AML-193 (cell line): ENCODE measurements around the gene KIAA0408.

Experiments used
- DNase-seq, 2 experiments: peaks; one replicate each; lab custom pipeline; 2025; lab: John Stamatoyannopoulos, UW

Gene KIAA0408

DNA sequence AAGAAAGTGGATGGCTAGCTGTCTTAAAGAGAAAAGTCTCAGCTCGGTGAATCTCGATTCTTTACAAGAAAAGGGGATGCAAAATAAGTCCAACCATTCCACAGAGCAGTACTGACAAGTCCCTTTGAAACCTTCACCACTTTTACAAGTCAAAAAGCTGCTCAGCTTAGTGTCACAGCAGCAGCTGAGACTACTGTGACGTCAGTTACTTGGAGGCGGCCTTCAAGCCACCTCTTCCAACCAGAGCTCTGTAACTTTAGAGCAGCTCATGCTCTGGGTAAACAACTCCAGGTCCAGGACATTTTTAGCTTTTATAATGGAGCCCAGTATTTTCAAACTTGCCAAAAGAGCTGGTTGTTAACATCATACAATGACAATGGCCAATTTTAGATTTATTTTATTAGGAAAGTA lies at the start of gene KIAA0408:
KIAA0408 (minus strand) TSS at position 159 of the 411 bp plus-strand sequence. CDS start 5,408 bp downstream, outside the sequence.
- DNase-seq, result no peak

DNA sequence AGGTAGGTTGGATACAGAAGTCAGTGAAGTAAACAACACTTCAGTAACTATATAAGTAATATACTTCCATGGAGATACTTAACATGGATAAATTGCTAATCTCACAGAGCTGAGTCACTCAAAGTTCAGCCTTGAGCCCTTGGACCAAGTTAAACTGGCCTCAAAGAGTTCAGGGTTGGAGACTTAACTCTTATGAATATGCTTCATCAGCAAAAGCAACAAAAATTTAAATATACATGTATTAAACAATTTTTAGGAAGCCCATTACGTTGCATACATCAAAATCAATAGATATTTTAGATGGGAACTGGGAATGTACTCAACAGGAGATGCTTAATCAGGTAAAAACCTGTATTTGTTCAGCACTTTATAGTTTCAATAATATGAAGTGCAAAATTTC lies 47.7 kb upstream of the KIAA0408 start:
- DNase-seq, result no peak

DNA sequence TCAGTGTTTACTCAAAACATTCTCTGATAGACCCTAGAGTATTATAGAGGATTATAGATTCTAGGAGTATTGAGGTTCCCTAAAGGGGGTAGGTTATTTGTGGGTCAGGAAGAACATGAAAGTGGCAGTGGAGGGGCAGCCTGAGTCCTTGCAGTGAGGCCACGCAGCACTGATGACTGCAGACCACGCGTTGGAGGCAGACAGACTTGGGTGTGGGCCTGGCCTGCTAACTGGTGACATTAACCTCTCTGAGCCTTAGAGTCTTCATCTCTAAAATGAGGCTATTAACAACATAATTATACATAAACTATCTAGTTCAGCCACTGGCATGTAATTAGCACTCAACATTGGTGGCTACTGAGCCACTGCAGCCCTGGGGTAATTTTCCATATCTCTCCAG lies 43.8 kb upstream of the KIAA0408 start:
- DNase-seq, result no peak

- no peak for DNase-seq
Observed at GRCh38 chr6:127497410-127497809, 38.2 kb upstream of the KIAA0408 start.

DNA sequence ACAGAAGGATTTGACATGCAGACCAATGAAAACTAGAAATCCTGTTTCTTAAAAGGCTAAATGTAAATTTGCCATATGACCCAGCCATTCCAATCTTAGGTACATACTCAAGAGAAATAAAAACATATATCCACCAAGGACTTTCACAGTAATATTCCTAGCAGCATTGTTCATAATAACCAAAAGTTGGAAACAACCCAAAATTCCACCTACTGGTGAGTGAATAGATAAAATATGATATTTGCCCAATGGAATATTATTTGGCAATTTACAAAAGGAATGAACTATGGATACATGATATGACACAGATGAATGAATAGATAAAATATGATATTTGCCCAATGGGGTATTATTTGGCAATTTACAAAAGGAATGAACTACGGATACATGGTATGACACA lies 37.3 kb upstream of the KIAA0408 start:
- DNase-seq, result no peak

GRCh38 chr6:127494240-127494767 lies 35.1 kb upstream of the KIAA0408 start:
- no peak for DNase-seq

GRCh38 chr6:127489248-127489647 lies 30.1 kb upstream of the KIAA0408 start:
- DNase-seq, result no peak

DNA sequence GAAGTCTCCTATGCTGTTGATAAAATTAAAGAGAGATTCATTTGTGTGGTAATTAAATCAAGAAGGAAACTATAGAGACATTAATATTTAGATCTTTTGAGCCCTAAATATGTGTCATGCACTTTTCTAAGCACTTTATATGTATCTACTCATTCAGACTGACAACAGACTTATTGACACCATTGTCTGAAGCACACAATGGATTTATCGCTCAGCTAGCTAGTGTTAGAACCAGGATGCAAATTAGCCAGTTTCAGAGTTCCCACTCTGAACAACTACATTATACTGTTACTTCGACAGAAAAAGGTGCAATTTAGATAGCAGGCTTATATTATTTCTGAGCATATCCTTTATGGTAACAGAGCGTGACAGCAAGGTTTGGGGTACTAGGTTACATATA lies 27.7 kb upstream of the KIAA0408 start:
- no peak for DNase-seq

GRCh38 chr6:127484212-127484863 lies 25.1 kb upstream of the KIAA0408 start:
- DNase-seq, result peak; percentile 49 to 63

GRCh38 chr6:127483399-127484055 lies 24.3 kb upstream of the KIAA0408 start:
- no peak for DNase-seq

- DNase-seq, result no peak
Observed at GRCh38 chr6:127482325-127482724, 23.1 kb upstream of the KIAA0408 start.

- no peak for DNase-seq
Observed at GRCh38 chr6:127481628-127482027, 22.4 kb upstream of the KIAA0408 start.

DNA sequence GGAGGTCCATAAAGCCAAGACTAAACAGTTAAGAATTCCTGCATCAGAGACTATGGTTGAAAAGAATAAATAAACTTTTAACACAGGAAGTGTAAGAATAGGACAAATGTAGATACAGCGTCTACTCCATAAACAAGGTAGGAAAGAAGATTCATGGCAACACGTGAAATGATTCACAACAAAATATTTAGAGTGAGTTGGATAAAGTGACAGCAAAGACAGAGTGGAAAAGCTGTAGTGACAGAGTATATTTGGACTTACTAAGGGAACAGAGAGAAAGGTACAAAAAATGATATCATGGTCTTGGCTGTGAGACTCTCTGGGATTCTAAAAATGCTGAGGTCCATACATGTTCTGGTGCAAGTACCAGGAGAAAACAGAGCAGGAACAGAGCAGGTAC lies 21.9 kb upstream of the KIAA0408 start:
- DNase-seq, result no peak

DNA sequence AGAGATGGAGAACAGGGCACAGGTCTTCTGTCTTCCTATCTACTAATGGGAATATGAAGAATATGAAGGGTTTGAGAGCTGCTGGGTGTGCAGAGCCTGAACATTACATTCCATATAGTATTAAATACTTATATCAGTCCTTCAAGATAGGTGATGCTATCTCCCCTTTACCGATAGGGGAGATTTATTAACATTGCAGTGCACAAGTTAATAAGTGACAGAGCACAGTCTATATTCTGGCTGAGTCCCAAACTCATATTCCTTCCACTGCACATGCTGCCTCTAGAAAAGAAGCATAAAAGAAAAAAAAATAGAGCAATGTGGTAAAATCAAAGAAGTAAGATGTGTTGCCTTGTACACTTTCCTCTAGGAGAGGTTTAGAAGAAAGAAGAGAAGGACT lies 18.5 kb upstream of the KIAA0408 start:
- DNase-seq, result no peak

DNA sequence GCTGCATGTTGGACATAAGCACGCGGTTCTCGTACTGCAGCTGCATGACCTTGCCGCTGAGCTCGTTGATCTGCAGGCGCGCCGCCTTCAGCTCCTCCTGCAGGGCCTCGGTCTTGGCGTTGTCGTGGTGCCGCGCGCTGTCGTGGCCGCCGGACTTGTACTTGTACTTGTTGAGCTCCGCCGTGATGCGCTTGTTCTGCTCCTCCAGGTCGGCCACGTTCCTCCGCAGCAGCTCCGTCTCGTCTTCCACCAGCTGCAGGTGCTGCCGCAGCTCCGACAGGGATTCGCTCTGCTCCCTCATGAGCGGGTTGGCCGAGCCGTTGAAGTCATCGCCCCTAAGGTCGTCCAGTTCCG lies 16.6 kb upstream of the KIAA0408 start:
- DNase-seq, result no peak

DNA sequence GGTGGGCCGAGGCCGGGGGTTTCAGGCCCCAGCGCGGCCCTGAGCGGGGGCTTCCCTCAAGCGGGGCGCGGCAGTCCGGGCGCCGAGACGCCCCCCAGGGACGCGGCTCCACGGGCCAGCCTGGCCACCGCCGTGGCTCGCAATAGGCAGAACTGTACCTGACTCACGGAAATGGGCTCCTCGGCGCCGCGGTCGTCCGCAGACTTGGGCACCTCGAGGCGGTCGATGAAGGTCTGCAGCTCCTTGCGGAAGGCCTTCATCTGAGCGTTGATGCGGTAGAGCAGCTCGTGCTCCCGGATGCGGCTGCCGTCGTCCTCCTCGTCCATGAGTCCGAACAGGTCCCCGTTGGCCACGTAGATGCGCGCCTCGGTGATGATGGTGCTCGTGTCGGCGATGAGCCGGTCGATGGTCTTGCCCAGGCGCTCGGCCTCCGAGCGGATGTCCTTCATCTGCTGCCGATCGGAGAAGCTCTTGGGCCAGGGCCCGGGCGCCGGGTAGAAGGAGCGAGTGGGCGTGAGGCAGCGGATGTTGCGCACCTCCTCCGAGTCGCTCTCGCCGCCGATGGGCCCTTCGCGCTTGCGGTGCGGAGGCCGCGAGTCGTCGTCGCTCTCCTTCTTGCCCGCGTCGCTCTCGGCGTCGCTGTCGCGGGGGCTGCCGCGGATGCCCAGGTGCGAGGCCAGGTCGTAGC lies 16.1 kb upstream of the KIAA0408 start:
- DNase-seq, result no peak

- DNase-seq, result no peak
Observed at GRCh38 chr6:127471379-127472255, 12.4 kb upstream of the KIAA0408 start.

GRCh38 chr6:127468936-127469335 lies 9.7 kb upstream of the KIAA0408 start:
- no peak for DNase-seq

DNA sequence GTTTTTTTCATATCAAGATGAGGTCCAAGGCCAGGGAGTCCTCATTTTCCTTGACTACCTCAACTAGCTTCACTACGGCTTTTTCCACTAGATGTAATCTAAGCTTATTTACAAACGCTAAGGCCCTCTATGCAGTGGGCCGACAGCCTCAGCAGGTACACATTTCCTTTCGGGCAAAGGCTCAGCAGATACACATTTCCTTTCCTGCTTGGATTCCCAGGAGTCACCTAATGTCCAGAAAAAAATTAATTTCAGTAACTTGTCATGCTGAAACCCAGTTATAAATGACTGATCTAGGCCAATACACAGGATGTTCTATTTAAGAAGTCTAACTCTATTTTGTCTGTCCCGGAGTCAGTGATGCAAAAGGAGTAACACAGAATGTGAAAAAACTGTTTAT lies 7.2 kb upstream of the KIAA0408 start:
- no peak for DNase-seq

DNA sequence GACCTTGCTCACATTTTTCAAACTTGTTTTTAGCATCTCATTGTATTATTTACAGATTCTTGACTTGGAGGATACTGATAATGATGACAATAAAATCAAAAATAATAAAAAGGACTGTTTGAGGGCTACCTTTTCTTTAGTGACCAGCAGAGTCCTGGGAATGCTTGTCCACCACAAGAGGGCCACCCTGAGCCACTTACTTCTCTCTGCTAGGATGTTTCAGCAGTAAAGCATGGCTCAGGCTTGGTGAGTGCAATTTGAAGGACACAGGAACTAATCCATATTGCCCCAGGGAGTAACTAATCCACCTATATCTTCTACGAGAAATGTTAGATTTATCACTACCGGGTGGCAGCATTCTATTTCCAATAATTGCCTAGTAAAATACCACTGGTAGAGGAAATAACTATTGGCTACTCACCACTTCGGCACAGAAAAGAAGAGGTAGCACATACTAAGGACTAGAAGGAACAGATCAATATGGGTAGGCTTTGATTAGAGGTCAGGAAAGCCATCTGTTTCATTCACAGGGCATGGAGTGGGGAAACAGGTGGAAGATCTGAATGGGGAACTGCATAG lies 5.8 kb upstream of the KIAA0408 start:
- DNase-seq, result peak; percentile 80 to 84

GRCh38 chr6:127464161-127464880 lies 5.1 kb upstream of the KIAA0408 start:
- no peak for DNase-seq
